ENCODE data around the gene MRPL42.

The MRPL42 gene

GRCh38 chr12:93500201-93500600 is 32.9 kb downstream of the MRPL42 start:
- CTCF ChIA-PET, result interaction anchor here (1.0 kb wide), 1 partner anchor 601 kb away, joined by 3 read pairs; no protein-coding TSS in a partner anchor
- no peak overlapping the region for H3K4me3 ChIP-seq (ENCODE audit: low read depth, low read length)
- POLR2A ChIA-PET, result no interaction called here
- H3K9me3 ChIP-seq (ENCODE audit: control insufficient read depth, insufficient read depth, low read depth, low read length), result no peaks in the 10 kb centered on the region
- no peak overlapping the region for H3K27ac ChIP-seq (ENCODE audit: extremely low read depth, low read depth, low read length)
- no peaks in the 10 kb centered on the region for H3K4me1 ChIP-seq (ENCODE audit: control insufficient read depth, insufficient read depth, low read length)
- TF ChIP-seq ZNF112 (tag by site-specific recombination; IDR thresholded peaks at IDR 0.05) (no peak), ZNF366 (tag by site-specific recombination; conservative IDR thresholded peaks at IDR 0.05) (no peak), ZNF138 (tag by site-specific recombination; IDR thresholded peaks at IDR 0.05; ENCODE audit: borderline replicate concordance) (no peak), IKZF3 (tag by site-specific recombination; IDR thresholded peaks at IDR 0.05) (no peak), GLI4 (tag by site-specific recombination; IDR thresholded peaks at IDR 0.05) (no peak), KLF10 (tag by site-specific recombination; IDR thresholded peaks at IDR 0.05) (no peak), ELK4 (IDR thresholded peaks at IDR 0.05; ENCODE audit: borderline replicate concordance, low read depth, low read length) (no peak), OSR2 (tag by site-specific recombination; IDR thresholded peaks at IDR 0.05) (no peak)
- H3K36me3 ChIP-seq (ENCODE audit: control insufficient read depth in 2 of 2, insufficient read depth in 1 of 2, low read length in 2 of 2), result peaks cover 22 to 34% of the 10 kb centered on the region in 2 experiments

GRCh38 chr12:93500667-93501066 is 33.4 kb downstream of the MRPL42 start:
- Histone ChIP-seq H3K4me1 (ENCODE audit: control insufficient read depth, insufficient read depth, low read length) (no peaks in the 10 kb centered on the region), H3K36me3 (ENCODE audit: control insufficient read depth in 2 of 2, insufficient read depth in 1 of 2, low read length in 2 of 2) (peaks cover 17 to 34% of the 10 kb centered on the region in 2 experiments), H3K27ac (ENCODE audit: extremely low read depth, low read depth, low read length) (no peak overlapping the region), H3K9me3 (ENCODE audit: control insufficient read depth, insufficient read depth, low read depth, low read length) (no peaks in the 10 kb centered on the region), H3K4me3 (ENCODE audit: low read depth, low read length) (no peak overlapping the region)
- ChIA-PET POLR2A (no interaction called here), CTCF (interaction anchor here (1.0 kb wide), 1 partner anchor 600 kb away, joined by 3 read pairs; no protein-coding TSS in a partner anchor)
- no peak for TF ChIP-seq ZNF16 (tag by site-specific recombination; IDR thresholded peaks at IDR 0.05; ENCODE audit: low read depth)
- no peak for TF ChIP-seq GLIS1 (tag by site-specific recombination; IDR thresholded peaks at IDR 0.05)
- no peak for TF ChIP-seq ZNF2 (tag by site-specific recombination; IDR thresholded peaks at IDR 0.05)
- no peak for TF ChIP-seq ZNF624 (tag by site-specific recombination; IDR thresholded peaks at IDR 0.05)
- TF ChIP-seq ZNF121 (tag by site-specific recombination; IDR thresholded peaks at IDR 0.05), result no peak
- no peak for TF ChIP-seq PRDM4 (tag by site-specific recombination; IDR thresholded peaks at IDR 0.05)
- TF ChIP-seq ZNF37A (tag by site-specific recombination; IDR thresholded peaks at IDR 0.05), result no peak
- TF ChIP-seq ZBTB20 (tag by site-specific recombination; IDR thresholded peaks at IDR 0.05), result no peak
- no peak for TF ChIP-seq ZNF223 (tag by site-specific recombination; IDR thresholded peaks at IDR 0.05)
- TF ChIP-seq ZNF654 (tag by site-specific recombination; IDR thresholded peaks at IDR 0.05; ENCODE audit: low read depth), result no peak
- no peak for TF ChIP-seq ZNF513 (tag by site-specific recombination; IDR thresholded peaks at IDR 0.05)
- TF ChIP-seq HOXD13 (CRISPR knock-in tag; IDR thresholded peaks at IDR 0.05; ENCODE audit: borderline replicate concordance), result no peak
- TF ChIP-seq ZNF677 (tag by site-specific recombination; IDR thresholded peaks at IDR 0.05), result no peak
- TF ChIP-seq AEBP2 (tag by site-specific recombination; IDR thresholded peaks at IDR 0.05; ENCODE audit: borderline replicate concordance), result no peak
- TF ChIP-seq ZNF404 (tag by site-specific recombination; IDR thresholded peaks at IDR 0.05), result no peak
